Transverse colon (tissue), 4 donors: ENCODE results near the gene GAS2. TPM values are rescaled to one million over a fixed set of nuclear protein-coding genes. Genes with fewer than 3 reads are reported as not detected.
A peak's percentile ranks its signal among the peaks of the same experiment; 100 is the strongest.

Source experiments
- DNase-seq: peaks from one replicate; pipeline ENCODE4 v3.0.0-alpha.2; 2019
- H3K27ac ChIP-seq, 4 donors: fragments of 200-600 bp; sonication (generic); 2 replicates each; pipeline ENCODE4 v1.5.1; 2016 to 2018; ENCODE audit warnings: inconsistent platforms in 4 of 4
- H3K27me3 ChIP-seq: fragments of 200-600 bp; sonication (generic); 2 replicates; pipeline ENCODE4 v1.5.1; 2017; ENCODE audit warnings: inconsistent platforms
- H3K36me3 ChIP-seq, 4 donors: fragments of 200-600 bp; sonication (generic); 2 replicates each; pipeline ENCODE4 v1.5.1; 2017 to 2019; ENCODE audit warnings: inconsistent platforms in 4 of 4
- H3K4me1 ChIP-seq, 4 donors: fragments of 200-600 bp; sonication (generic); 2 replicates each; pipeline ENCODE4 v1.5.1; 2017 to 2020; ENCODE audit warnings: inconsistent platforms in 4 of 4
- H3K4me3 ChIP-seq, 4 donors: fragments of 200-600 bp; sonication (generic); 1 replicate in 1 of 4; 2 replicates in 3 of 4; pipeline versions ENCODE4 v1.5.1 to v1.6.1; 2017 to 2019; ENCODE audit warnings: inconsistent platforms in 4 of 4
- H3K9me3 ChIP-seq, 2 donors: fragments of 200-600 bp; sonication (generic); 2 replicates each; pipeline ENCODE4 v1.5.1; 2017 to 2019; ENCODE audit warnings: inconsistent platforms in 2 of 2
- CTCF ChIP-seq, 5 experiments: fragments of 200-600 bp in 3 of 5; fragments of 450-650 bp in 2 of 5; sonication (generic) in 3 of 5; IDR thresholded peaks; 1 replicate in 2 of 5; 2 replicates in 3 of 5; pipeline ENCODE4 v1.5.1; 2016 to 2017; ENCODE audit warnings: antibody characterized with exemption in 5 of 5, inconsistent platforms in 3 of 5, mild to moderate bottlenecking in 2 of 5, moderate library complexity in 1 of 5
- EP300 ChIP-seq: sonication (generic); formaldehyde crosslinking; IDR thresholded peaks from one replicate; pipeline ENCODE4 v1.6.1; 2017; ENCODE audit warnings: antibody characterized with exemption, low read depth
- POLR2A ChIP-seq: fragments of 450-650 bp; IDR thresholded peaks from one replicate; pipeline ENCODE4 v1.6.1; 2016; ENCODE audit warnings: antibody characterized with exemption, mild to moderate bottlenecking, moderate library complexity
- POLR2AphosphoS5 ChIP-seq, 3 donors: sonication (generic); formaldehyde crosslinking; IDR thresholded peaks; one replicate each; pipeline ENCODE4 v1.6.1; 2016; ENCODE audit warnings: antibody characterized with exemption in 3 of 3
- WGBS, 2 donors: methylation state at CpG; one replicate each; pipeline ENCODE4 v1.1.5; 2018; ENCODE audit warnings: low coverage in 1 of 2; 5-methylcytosine and 5-hydroxymethylcytosine counted together
- in situ Hi-C, 4 donors: fragments of 200-750 bp; cut with MboI; loops; one replicate each; pipeline versions ENCODE4 v1.15.0 to v1.15.1; 2017; ENCODE audit warnings: low sequenced_read_pairs in 3 of 4, low pct_ligation_motif_present in 1 of 4, low pct_unique_long_range_greater_than_20kb in 1 of 4
- intact Hi-C: fragments of 100-400 bp; cut with DNase I; formaldehyde crosslinking; loops from one replicate; pipeline ENCODE4 v1.15.1; 2023; ENCODE audit warnings: low total_unique reads
- total RNA-seq, 4 donors: library from RNA; depleted of rRNA; stranded (reverse); fragments of >200 nt; gene quantifications; one replicate each; pipeline ENCODE4 v1.1.0, GENCODE V29; 2016

GAS2 gene
- total RNA-seq, 4 donors from 2014 or later, result 2.2 to 8.3 (median 4.2) TPM; not detected in 1

GRCh38 chr11:22702031-22702430 is 35.6 kb downstream of the GAS2 start:
- Histone ChIP-seq H3K4me1 (peaks cover 0 to 17% (median 8%) of the 10 kb centered on the region in 4 donors), H3K27me3 (no peaks in the 10 kb centered on the region), H3K27ac (peak overlapping the region in 3 of 4 donors; percentile 3 to 36 (median 30)), H3K4me3 (no peak overlapping the region), H3K36me3 (no peaks in the 10 kb centered on the region), H3K9me3 (no peaks in the 10 kb centered on the region)
- intact Hi-C loops, result no loop called here
- TF ChIP-seq CTCF (IDR thresholded peaks at IDR 0.05) (no peak), EP300 (no peak), POLR2AphosphoS5 (IDR thresholded peaks at IDR 0.05) (no peak), POLR2A (no peak)
- in situ Hi-C loops, result no loop called here
- no peak for DNase-seq

- no peaks in the 10 kb centered on the region for H3K9me3 ChIP-seq
- no peaks in the 10 kb centered on the region for H3K36me3 ChIP-seq
- in situ Hi-C loops (no loop called here), intact Hi-C loops (no loop called here)
- no peak for DNase-seq
- peak overlapping the region in 2 of 4 donors; percentile 3 to 30 for H3K27ac ChIP-seq
- H3K4me1 ChIP-seq, result peaks cover 0 to 17% (median 8%) of the 10 kb centered on the region in 4 donors
- TF ChIP-seq EP300 (no peak), CTCF (IDR thresholded peaks at IDR 0.05) (no peak), POLR2AphosphoS5 (IDR thresholded peaks at IDR 0.05) (no peak)
- no peaks in the 10 kb centered on the region for H3K27me3 ChIP-seq
- WGBS, 2 donors, result 12 to 17% methylated on average over 3 of the region's 3 CpGs
- H3K4me3 ChIP-seq, result no peak overlapping the region
Observed at GRCh38 chr11:22703040-22703439, 36.6 kb downstream of the GAS2 start.

GRCh38 chr11:22703591-22703990 is 37.2 kb downstream of the GAS2 start:
- intact Hi-C loops (no loop called here), in situ Hi-C loops (no loop called here)
- TF ChIP-seq CTCF (IDR thresholded peaks at IDR 0.05) (no peak), POLR2A (no peak), EP300 (no peak), POLR2AphosphoS5 (IDR thresholded peaks at IDR 0.05) (no peak)
- no peak overlapping the region for H3K27ac ChIP-seq
- no peaks in the 10 kb centered on the region for H3K27me3 ChIP-seq
- no peak overlapping the region for H3K4me3 ChIP-seq
- DNase-seq, result no peak
- H3K4me1 ChIP-seq, result peaks cover 0 to 17% (median 8%) of the 10 kb centered on the region in 4 donors
- no peaks in the 10 kb centered on the region for H3K36me3 ChIP-seq
- H3K9me3 ChIP-seq, result no peaks in the 10 kb centered on the region
- 43 to 60% methylated on average over 2 of the region's 2 CpGs for WGBS, 2 donors

GRCh38 chr11:22707119-22707899 is 40.9 kb downstream of the GAS2 start:
- Histone ChIP-seq H3K27ac (no peak overlapping the region), H3K4me1 (peaks cover 0 to 15% (median 5%) of the 10 kb centered on the region in 4 donors), H3K9me3 (no peaks in the 10 kb centered on the region), H3K4me3 (no peak overlapping the region), H3K27me3 (no peaks in the 10 kb centered on the region), H3K36me3 (no peaks in the 10 kb centered on the region)
- in situ Hi-C loops, result no loop called here
- WGBS, 2 donors, result 46 to 62% methylated on average over 3 of the region's 3 CpGs
- no peak for DNase-seq
- TF ChIP-seq POLR2AphosphoS5 (IDR thresholded peaks at IDR 0.05) (no peak), EP300 (no peak), POLR2A (no peak), CTCF (IDR thresholded peaks at IDR 0.05) (no peak)
- intact Hi-C loops, result no loop called here
